NCI-H146 (cell line): ENCODE measurements around the gene DOHH.
"Not testable (repeated sequence)": the region's sequence is repeated elsewhere in the genome, so short reads cannot be mapped to it uniquely, and the experiment has no call there.

Source experiments
- DNase-seq: peaks from one replicate; lab custom pipeline; 2025; lab: John Stamatoyannopoulos, UW

Gene DOHH

GRCh38 chr19:3534375-3535234 lies 34.1 kb upstream of the DOHH start:
- no peak for DNase-seq

DNA sequence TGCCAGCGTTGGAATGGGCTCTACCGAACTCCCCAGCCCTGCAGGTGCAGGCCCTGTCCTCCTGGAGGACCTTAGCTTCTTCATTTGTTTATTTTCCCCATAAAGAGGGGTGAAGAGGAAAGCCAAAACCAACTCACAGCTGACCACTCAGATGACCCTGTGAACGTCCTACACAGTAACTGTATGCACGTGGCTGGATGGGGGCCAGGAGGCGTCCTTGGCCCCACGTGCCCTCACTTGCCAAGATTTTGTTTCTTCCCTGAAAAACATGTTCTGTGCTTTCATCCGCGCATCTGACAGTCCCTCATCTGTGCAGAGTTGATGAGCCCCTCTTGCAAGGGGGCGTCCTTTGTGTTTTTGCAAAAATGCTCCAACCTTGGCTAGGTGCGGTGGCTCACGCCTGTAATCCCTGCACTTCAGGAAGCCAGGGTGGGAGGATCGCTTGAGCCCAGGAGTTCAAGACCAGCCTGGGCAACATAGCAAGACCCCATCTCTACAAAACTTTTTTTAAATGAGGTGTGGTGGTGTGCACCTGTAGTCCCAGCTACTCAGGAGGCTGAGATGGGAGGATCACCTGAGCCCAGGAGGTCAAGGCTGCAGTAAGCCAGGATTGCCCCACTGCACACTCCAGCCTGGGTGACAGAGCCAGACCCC lies 33.2 kb upstream of the DOHH start:
- no peak for DNase-seq

GRCh38 chr19:3533033-3533432 lies 32.6 kb upstream of the DOHH start:
- DNase-seq: no peak

GRCh38 chr19:3532154-3532786 lies 31.8 kb upstream of the DOHH start:
- DNase-seq: no peak

- no peak for DNase-seq
Observed at GRCh38 chr19:3531716-3532115, 31.2 kb upstream of the DOHH start.

- DNase-seq: no peak
Observed at GRCh38 chr19:3530389-3530788, 29.9 kb upstream of the DOHH start.

DNA sequence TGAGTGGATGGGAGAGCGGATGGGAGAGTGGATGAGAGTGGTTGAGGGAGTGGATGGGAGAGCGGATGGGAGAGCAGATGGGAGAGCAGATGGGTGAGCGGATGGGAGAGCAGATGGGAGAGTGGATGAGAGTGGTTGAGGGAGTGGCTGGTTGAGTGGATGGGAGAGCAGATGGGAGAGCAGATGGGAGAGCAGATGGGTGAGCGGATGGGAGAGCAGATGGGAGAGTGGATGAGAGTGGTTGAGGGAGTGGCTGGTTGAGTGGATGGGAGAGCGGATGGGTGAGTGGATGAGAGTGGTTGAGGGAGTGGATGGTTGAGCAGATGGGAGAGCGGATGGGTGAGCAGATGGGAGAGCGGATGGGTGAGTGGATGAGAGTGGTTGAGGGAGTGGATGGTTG lies 28.8 kb upstream of the DOHH start:
- DNase-seq: not testable (repeated sequence)

DNA sequence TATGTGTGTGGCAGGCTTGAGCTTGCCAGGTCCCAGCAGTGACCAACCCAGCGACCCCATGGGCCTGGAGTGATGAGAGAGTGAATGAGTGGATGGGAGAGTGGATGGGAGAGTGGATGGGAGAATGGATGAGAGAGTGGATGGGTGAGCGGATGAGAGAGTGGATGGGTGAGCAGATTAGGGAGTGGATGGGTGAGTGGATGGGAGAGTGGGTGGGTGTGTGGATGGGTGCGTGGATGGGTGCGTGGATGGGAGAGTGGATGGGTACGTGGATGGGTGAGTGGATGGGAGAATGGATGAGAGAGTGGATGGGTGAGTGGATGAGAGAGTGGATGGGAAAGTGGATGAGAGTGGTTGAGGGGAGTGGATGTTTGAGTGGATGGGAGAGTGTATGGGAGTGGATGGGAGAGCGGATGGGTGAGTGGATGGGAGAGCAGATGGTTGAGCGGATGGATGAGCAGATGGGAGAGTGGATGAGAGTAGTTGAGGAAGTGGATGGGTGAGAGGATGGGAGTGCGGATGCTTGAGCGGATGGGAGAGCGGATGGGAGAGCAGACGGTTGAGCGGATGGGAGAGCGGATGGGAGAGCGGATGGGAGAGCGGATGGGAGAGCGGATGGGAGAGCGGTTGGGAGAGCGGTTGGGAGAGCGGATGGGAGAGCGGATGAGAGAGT lies 28.2 kb upstream of the DOHH start:
- DNase-seq: no peak

DNA sequence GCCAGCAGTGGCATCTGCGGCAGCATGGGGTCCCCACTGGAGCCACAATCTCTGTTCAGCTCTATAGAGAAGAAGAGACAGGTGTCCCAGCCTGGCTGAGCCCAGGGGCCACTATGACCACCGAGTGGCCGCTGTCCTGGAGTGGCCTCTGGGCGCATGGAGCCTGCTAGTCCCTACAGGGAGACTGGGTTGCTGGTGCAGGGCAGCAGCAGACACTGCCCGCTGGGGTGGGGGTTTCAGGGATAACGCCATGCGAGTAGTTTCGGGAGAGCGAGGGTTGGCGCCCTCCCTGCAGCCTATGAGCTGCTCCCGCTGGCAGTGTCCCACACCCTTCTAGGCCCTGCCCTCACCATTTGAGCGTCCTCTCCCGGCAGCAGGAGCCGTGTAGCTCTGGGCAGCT lies 27.6 kb upstream of the DOHH start:
- no peak for DNase-seq

DNA sequence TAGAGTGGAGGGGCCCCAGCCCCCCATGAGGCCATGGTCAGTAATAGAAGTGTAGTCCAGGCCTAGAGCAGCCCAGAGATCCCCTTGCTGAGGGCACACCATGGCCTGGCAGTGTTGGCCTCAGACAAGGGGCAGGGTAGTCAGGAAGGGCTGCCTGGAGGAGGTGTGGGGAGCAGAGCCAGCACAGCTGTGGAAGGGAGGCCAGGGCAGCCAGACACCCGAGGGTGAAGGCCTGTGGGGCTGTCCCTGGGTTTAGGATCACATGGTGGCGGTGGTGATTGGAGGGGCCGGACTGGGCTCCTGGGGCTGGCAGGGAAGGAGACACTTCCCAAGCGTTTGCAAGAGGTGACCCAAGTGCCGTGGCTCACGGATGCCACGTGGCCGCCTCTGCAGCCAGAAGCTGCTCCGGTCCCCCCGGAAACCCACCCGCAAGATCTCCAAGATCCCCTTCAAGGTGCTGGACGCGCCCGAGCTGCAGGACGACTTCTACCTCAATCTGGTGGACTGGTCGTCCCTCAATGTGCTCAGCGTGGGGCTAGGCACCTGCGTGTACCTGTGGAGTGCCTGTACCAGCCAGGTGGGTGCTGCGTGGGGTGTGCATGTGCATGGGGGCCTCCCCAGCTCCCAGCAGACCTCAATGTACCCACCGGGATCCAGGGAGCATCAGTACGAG lies 26.9 kb upstream of the DOHH start:
- no peak for DNase-seq

DNA sequence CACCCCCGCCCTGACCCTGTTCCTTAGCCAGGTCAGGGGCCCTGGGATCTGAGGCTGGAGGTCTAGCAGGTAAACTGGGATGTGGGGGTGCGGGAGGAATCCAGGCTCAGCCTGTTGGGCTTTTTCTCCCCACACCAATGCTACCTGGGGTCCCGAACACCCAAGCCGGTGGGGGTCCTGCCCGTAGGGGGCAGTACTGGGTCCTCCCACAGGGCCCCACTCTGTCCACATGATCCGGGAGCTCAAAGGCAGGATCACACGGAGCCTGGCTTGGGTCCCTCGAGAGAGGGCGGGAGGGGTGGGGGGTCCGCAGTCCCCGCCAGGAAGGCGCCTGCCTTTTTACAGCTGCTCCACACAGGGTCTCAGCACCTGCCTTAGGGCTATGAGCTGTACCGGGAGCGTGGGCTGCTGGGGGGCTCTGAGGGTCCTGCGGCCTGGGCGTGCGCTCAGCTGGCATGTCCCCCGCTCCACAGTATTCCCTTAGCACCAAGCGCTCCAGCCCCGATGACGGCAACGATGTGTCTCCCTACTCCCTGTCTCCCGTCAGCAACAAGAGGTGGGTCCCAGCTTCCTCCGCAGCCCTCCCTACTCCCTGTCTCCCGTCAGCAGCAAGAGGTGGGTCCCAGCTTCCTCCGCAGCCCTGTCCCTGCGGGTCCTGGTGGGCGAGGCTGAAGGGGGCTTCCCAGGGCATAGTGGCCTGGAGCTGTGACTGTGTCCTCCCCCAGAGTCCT lies 26.2 kb upstream of the DOHH start:
- no peak for DNase-seq

- DNase-seq: no peak
Observed at GRCh38 chr19:3524904-3525451, 24.5 kb upstream of the DOHH start.

DNA sequence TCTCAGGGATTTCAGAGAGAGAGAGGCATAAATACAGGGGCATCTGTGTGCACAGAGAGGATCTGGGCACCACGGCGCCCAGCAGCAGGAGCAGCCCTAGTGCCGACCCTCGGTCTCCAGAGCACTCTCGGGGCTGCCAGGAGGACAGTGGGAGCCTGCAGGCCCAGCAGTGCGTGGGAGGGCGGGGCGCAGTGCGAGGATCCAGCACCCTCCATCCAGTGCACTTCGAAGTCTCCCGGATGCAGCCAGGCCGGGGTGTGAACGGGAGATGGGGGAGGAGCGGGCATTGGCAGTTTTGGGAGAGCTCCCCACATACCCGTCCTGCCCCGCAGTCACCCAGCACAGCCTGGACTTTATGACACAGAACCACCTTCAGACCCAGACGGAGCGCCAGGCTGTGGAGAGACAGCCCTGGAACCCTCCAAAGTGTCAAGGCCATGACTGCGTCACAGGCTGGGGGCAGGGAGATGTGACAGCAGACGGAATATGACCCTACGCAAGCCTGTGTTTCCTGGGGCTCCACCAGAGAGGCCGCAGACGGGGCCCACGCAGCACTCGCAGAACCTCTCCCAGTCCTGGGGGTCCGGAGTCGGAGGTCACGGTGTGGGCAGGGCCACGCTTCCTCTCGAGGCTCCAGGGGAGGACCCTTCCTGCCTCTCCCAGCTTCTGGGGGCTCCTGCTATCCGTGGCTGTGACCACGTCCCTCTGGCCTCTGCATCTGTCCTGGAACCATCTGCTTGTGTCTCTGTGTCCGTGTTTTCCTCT lies 23.8 kb upstream of the DOHH start:
- DNase-seq: no peak

GRCh38 chr19:3523361-3524077 lies 23.0 kb upstream of the DOHH start:
- DNase-seq: no peak

DNA sequence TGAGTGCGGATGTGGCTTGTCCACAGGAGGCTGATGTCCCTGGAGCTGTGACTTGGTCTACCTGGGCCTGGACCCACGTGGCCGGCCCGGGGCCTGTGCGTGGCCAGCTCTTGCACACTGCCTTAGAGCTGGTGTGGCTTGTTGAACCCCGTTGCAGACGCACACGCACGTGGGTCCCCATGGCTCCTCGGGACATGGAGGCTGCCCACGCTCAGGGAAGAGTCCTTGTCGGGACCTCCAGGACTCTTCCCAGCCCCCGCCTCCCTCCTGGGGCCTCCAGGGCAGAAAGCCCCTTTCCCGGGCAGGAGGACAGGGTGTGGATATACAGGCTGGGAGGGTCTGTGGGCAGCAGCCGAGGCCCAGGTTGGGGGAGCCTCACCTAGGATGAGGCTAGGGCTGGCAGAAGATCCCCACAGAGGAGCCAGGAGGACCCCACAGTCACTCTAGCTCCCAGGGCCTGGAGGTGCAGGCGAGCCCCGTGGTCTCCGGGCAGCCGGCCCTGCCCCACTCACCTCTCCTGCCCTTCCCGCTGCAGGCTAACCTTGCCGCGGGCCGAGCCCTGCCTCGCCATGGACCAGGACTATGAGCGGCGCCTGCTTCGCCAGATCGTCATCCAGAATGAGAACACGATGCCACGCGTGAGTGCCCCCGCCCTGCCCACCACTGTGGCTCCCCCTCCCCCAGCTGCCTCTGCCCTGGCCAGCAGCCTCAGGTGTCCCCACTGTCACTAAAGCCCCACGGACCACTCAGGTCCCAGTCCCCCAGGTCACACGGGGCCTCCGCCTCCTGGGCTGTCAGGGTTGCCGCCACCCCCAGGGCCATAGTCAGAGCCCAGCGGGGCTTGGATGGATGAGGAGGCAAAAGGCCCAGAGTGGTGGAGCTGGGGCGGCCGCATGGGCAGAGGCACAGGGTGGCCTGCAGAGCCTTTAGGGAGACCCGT lies 22.2 kb upstream of the DOHH start:
- DNase-seq: no peak

GRCh38 chr19:3521104-3521445 lies 20.6 kb upstream of the DOHH start:
- DNase-seq: no peak

DNA sequence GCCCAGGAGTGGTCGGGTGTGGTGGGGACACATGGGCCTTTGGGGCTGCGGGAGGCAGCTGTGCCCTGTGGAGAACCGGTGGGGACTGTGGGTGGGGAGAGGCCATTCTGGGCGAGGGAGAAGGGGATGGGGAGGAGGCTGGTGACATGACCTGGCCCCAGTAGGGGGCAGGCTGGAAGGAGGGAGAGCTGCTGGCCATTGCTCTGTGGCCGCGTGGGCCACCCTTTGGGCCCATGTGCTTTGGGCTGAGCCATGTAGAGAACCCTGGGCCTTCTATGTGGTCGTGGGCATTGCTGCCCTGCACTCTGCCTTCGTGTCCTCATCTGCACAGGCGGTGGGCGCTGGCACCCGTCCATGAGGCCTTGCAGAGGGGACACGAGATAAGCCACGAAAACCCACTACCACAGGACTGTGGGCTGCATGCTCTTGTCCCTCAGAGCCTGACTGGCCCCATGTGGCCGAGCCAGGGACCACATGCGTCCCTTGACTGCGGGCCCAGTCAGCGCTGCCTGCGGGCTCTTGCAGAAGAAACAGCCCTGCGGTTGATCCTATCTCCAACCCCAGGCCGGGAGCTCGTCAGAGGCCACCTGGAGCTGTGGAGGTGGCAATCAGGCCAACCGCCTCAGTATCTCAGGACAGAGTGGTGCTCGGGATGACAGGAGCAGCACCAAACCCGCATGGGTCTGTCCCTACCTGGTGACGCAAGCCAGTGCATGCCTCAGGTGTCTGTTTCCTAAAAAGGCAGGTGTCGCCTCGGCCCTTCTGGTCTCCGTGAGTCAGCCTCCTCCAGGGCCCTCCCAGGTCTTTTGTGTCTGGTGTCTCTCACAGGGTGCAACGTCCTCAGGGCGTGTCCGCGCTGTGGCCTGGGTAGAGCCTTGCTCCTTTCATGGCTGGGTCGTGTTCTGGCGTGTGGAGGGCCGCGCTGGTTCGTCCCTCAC lies 20.0 kb upstream of the DOHH start:
- no peak for DNase-seq
